SK-N-SH (cell line): ENCODE data around the gene AGL. TPM values are rescaled to one million over a fixed set of nuclear protein-coding genes. Genes with fewer than 3 reads are reported as not detected.
"Not testable (repeated sequence)": the region's sequence is repeated elsewhere in the genome, so short reads cannot be mapped to it uniquely, and the experiment has no call there.

Experiments
- CTCF ChIA-PET: fragments of 300-600, 350-600 bp; formaldehyde crosslinking; extraction: SDS; loops from one replicate; lab custom pipeline; 2021; lab: Yijun Ruan, JAX
- POLR2A ChIA-PET: fragments of 350-600 bp; sonication (Branson Sonifier 250); formaldehyde crosslinking; extraction: SDS; loops from one replicate; lab custom pipeline; 2020; ENCODE audit warnings: antibody characterized with exemption, inconsistent platforms; lab: Yijun Ruan, JAX
- DNase-seq: peaks from one replicate; pipeline ENCODE4 v3.0.0; 2012
- H2AFZ ChIP-seq: fragments of 200-600 bp; sonication (generic); 2 replicates; pipeline ENCODE4 v1.8.1; 2016; ENCODE audit warnings: antibody characterized with exemption, mild to moderate bottlenecking, low read depth
- H3F3A ChIP-seq: fragments of 200-600 bp; sonication (generic); replicated peaks from 2 replicates; pipeline ENCODE3; 2016; ENCODE audit warnings: antibody characterized with exemption, mild to moderate bottlenecking; ENCODE audit not compliant: insufficient read depth
- H3K27ac ChIP-seq, 2 experiments: fragments of 200-500 bp in 1 of 2; fragments of 200-600 bp in 1 of 2; sonication (Bioruptor generic) in 1 of 2; sonication (generic), shearing (Covaris generic) in 1 of 2; 2 replicates each; pipeline versions ENCODE4 v1.5.1 to v1.6.1; 2014 to 2016; ENCODE audit warnings: low read depth in 2 of 2, inconsistent platforms in 1 of 2, low read length in 1 of 2, mild to moderate bottlenecking in 1 of 2, mixed read lengths in 1 of 2
- H3K27me3 ChIP-seq: fragments of 200-600 bp; sonication (generic), shearing (Covaris generic); 2 replicates; pipeline ENCODE4 v1.6.1; 2016; ENCODE audit warnings: mixed run types; ENCODE audit not compliant: insufficient read depth
- H3K36me3 ChIP-seq, 2 experiments: fragments of 200-500 bp in 1 of 2; fragments of 200-600 bp in 1 of 2; sonication (Bioruptor generic) in 1 of 2; sonication (generic) in 1 of 2; replicated peaks in 1 of 2; 2 replicates each; pipeline versions ENCODE3 to v1.5.1; 2014 to 2016; ENCODE audit warnings: low read length in 1 of 2, mild to moderate bottlenecking in 1 of 2; ENCODE audit not compliant: insufficient read depth in 2 of 2, control insufficient read depth in 1 of 2
- H3K4me1 ChIP-seq, 2 experiments: fragments of 200-500 bp in 1 of 2; fragments of 200-600 bp in 1 of 2; sonication (Bioruptor generic) in 1 of 2; sonication (generic), shearing (Covaris generic) in 1 of 2; 2 replicates each; pipeline versions ENCODE4 v1.5.1 to v1.6.1; 2014 to 2016; ENCODE audit warnings: low read depth in 1 of 2, low read length in 1 of 2, mixed run types in 1 of 2; ENCODE audit not compliant: insufficient read depth in 2 of 2, control insufficient read depth in 1 of 2
- H3K4me2 ChIP-seq: fragments of 200-600 bp; sonication (generic), shearing (Covaris generic); 2 replicates; pipeline ENCODE4 v1.6.1; 2017; ENCODE audit warnings: mixed run types
- H3K4me3 ChIP-seq, 2 experiments: fragments of 200-500 bp in 1 of 2; fragments of 200-600 bp in 1 of 2; sonication (Bioruptor generic) in 1 of 2; sonication (generic), shearing (Covaris generic) in 1 of 2; 2 replicates each; pipeline versions ENCODE4 v1.5.1 to v1.8.1; 2014 to 2016; ENCODE audit warnings: low read depth in 2 of 2, inconsistent platforms in 1 of 2, low read length in 1 of 2, mild to moderate bottlenecking in 1 of 2, mixed read lengths in 1 of 2, moderate library complexity in 1 of 2
- H3K79me2 ChIP-seq: fragments of 200-600 bp; sonication (generic); 2 replicates; pipeline ENCODE4 v1.8.1; 2017; ENCODE audit warnings: mild to moderate bottlenecking; ENCODE audit not compliant: insufficient read depth
- H3K9ac ChIP-seq: fragments of 200-600 bp; sonication (generic); 2 replicates; pipeline ENCODE4 v1.6.1; 2017; ENCODE audit warnings: mixed run types
- H3K9me2 ChIP-seq: fragments of 200-600 bp; sonication (generic); 2 replicates; pipeline ENCODE4 v1.6.1; 2017; ENCODE audit warnings: mixed run types
- H3K9me3 ChIP-seq: fragments of 200-600 bp; sonication (generic); 2 replicates; pipeline ENCODE4 v1.6.1; 2017; ENCODE audit warnings: mixed run types, mild to moderate bottlenecking, moderate library complexity
- H4K20me1 ChIP-seq: fragments of 200-600 bp; sonication (generic); 2 replicates; pipeline ENCODE4 v1.6.1; 2017; ENCODE audit warnings: mild to moderate bottlenecking, mixed run types; ENCODE audit not compliant: insufficient read depth
- GABPA ChIP-seq: IDR thresholded peaks from 2 replicates; pipeline ENCODE4 v1.4.0; 2012; ENCODE audit warnings: low read depth, mild to moderate bottlenecking
- GATA2 ChIP-seq: sonication (generic); formaldehyde crosslinking; IDR thresholded peaks from 2 replicates; pipeline ENCODE4 v1.5.0; 2020; ENCODE audit warnings: mild to moderate bottlenecking, missing genetic modification reagents
- NFIC ChIP-seq: IDR thresholded peaks from 2 replicates; pipeline ENCODE4 v1.4.0; 2012; ENCODE audit warnings: borderline replicate concordance
- RXRA ChIP-seq: IDR thresholded peaks from 2 replicates; pipeline ENCODE4 v1.4.0; 2012; ENCODE audit warnings: low read depth, mild to moderate bottlenecking, borderline replicate concordance
- SIN3A ChIP-seq: IDR thresholded peaks from 2 replicates; pipeline ENCODE4 v1.6.1; 2012; ENCODE audit warnings: low read depth, mild to moderate bottlenecking, low read length, moderate library complexity, borderline replicate concordance
- SMC3 ChIP-seq: IDR thresholded peaks from 2 replicates; pipeline ENCODE4 v1.6.1; 2012; ENCODE audit warnings: low read depth, low read length, improper control_type of control experiment
- TCF12 ChIP-seq: IDR thresholded peaks from 2 replicates; pipeline ENCODE4 v1.4.0; 2012
- WGBS: methylation state at CpG from one replicate; pipeline ENCODE4 v1.1.6; 2017; ENCODE audit warnings: low lambda C conversion rate; 5-methylcytosine and 5-hydroxymethylcytosine counted together
- polyA plus RNA-seq, 3 experiments: library from polyadenylated mRNA; depleted of rRNA; stranded (reverse); fragments of >200 nt; gene quantifications; 2 replicates each; pipeline ENCODE4 v1.2.3, GENCODE V29; 2012
- TF ChIP-seq, protein P1 (sequence below): IDR thresholded peaks from 2 replicates; pipeline ENCODE4 v1.4.0; 2012; ENCODE audit warnings: low read depth, borderline replicate concordance
- TF ChIP-seq, protein P2 (sequence below): IDR thresholded peaks from 2 replicates; pipeline ENCODE4 v1.4.0; 2012; ENCODE audit warnings: low read depth
- TF ChIP-seq, protein P3 (sequence below): IDR thresholded peaks from 2 replicates; pipeline ENCODE4 v1.4.0; 2012; ENCODE audit warnings: low read depth, borderline replicate concordance
- TF ChIP-seq, protein P4 (sequence below): fragments of 150-350 bp; IDR thresholded peaks from 2 replicates; pipeline ENCODE4 v1.6.1; 2016; ENCODE audit warnings: mild to moderate bottlenecking, low read depth, low read length

AGL gene
- polyA plus RNA-seq, 1 of the 3 experiments (the other 2 are of a cell fraction) = 1.5 TPM

DNA sequence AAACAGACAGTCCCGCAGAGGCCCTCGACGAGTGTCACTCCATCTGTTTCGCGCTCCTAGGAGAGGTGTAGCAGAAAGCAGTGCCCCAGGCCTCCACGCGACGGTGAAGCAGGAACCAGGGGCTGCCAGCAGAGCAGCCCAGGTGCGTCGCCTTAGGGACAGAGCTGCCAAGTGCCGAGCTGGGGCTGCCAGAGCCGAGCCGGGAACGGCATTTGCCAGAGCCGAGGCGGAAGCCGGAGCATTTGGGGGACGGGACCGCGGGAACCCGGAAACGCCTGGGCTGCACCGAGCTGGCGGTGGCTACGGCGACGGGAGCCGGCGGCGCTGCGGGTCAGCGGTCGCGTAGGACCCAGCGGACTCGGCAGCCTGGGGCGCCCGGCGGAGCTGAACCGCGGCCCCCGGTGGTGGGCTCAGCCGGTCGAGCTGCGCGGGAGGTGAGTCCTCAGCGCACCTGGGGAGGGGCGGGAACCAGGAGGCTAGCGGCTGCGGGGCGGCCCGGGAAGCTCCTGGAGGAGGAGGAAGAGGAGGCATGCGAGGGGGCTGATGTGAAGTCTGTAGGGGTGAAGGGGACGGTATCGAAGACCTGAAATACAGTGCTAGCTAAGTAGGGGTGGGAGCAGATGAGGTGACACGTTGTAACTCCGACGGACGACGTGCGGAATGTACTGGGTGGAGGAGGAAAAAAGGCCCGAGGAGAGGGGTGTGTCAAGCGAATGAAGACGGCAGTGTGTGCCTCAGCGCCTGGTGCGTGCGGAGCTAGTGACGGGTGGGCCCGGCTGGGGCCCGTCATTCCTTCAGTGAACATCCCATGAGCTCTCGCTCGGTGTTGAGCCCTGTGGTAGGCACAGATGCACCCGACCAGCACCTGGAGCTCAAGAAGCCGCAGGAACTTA lies 119.8 kb downstream of the AGL start, which contains the start of gene SLC35A3 (continued):
- TF ChIP-seq, protein P1, sequence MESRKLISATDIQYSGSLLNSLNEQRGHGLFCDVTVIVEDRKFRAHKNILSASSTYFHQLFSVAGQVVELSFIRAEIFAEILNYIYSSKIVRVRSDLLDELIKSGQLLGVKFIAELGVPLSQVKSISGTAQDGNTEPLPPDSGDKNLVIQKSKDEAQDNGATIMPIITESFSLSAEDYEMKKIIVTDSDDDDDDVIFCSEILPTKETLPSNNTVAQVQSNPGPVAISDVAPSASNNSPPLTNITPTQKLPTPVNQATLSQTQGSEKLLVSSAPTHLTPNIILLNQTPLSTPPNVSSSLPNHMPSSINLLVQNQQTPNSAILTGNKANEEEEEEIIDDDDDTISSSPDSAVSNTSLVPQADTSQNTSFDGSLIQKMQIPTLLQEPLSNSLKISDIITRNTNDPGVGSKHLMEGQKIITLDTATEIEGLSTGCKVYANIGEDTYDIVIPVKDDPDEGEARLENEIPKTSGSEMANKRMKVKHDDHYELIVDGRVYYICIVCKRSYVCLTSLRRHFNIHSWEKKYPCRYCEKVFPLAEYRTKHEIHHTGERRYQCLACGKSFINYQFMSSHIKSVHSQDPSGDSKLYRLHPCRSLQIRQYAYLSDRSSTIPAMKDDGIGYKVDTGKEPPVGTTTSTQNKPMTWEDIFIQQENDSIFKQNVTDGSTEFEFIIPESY = no peak
- TF ChIP-seq SMC3 = peak; percentile 13; the same call in 1 of the 2 replicates
- TF ChIP-seq, protein P2, sequence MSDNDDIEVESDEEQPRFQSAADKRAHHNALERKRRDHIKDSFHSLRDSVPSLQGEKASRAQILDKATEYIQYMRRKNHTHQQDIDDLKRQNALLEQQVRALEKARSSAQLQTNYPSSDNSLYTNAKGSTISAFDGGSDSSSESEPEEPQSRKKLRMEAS = peak; percentile 72
- peak; percentile 89; the same call in 1 of the 2 replicates for TF ChIP-seq SIN3A
- TF ChIP-seq, protein P3, sequence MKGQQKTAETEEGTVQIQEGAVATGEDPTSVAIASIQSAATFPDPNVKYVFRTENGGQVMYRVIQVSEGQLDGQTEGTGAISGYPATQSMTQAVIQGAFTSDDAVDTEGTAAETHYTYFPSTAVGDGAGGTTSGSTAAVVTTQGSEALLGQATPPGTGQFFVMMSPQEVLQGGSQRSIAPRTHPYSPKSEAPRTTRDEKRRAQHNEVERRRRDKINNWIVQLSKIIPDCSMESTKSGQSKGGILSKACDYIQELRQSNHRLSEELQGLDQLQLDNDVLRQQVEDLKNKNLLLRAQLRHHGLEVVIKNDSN = peak; percentile 55; the same call in 1 of the 2 replicates

DNA sequence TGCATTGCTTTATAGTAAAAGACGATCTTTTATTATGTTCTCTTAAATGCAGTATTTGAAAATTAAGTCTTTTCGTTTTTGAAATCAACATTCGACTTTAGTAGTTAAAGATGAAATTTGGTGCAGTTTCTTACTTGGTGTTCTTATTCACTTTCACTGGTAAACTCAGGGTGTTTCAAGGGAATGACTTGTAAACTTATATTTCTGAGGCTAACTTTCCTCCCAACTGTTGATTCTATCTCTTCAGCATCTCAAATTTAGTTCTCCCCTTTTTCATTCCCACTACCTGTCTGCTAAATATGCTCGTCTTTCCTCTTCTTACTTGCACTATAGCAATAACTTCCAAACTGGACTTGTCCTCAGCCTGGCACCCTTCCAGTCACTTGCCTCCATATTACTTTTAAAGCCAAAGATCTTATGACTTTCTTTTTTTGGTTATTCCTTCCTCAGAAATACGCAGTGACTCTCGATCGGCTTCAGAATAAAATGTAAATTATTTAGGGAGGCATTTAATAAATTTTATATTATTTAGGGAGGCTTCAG lies 120.6 kb downstream of the AGL start:
- H3K4me1 ChIP-seq = peaks cover 5 to 6% of the 10 kb centered on the region in 2 experiments; a peak in 3 of 4 replicates
- DNase-seq = no peak
- peak overlapping the region; percentile 74 to 94 for H3K4me3 ChIP-seq
- no peak for TF ChIP-seq NFIC
- TF ChIP-seq GATA2 (CRISPR knock-in tag) = no peak
- no peak for TF ChIP-seq TCF12
- TF ChIP-seq GABPA = no peak
- TF ChIP-seq, protein P2 = no peak
- TF ChIP-seq, protein P4, sequence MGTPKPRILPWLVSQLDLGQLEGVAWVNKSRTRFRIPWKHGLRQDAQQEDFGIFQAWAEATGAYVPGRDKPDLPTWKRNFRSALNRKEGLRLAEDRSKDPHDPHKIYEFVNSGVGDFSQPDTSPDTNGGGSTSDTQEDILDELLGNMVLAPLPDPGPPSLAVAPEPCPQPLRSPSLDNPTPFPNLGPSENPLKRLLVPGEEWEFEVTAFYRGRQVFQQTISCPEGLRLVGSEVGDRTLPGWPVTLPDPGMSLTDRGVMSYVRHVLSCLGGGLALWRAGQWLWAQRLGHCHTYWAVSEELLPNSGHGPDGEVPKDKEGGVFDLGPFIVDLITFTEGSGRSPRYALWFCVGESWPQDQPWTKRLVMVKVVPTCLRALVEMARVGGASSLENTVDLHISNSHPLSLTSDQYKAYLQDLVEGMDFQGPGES = no peak
- no peak for TF ChIP-seq RXRA
- peak overlapping the region; percentile 88 for H3K4me2 ChIP-seq
- H3K27ac ChIP-seq = peak overlapping the region in 1 of 2 experiments; percentile 51; a peak in 1 of 4 replicates
- H3F3A ChIP-seq = peaks cover 16% of the 10 kb centered on the region
- H3K9ac ChIP-seq = peak overlapping the region; percentile 77
- ChIA-PET CTCF (no interaction called here), POLR2A (interaction anchor here (0.9 kb wide), 1 partner anchor 7 kb away, joined by 4 read pairs; no protein-coding TSS in a partner anchor)
- no peaks in the 10 kb centered on the region for H4K20me1 ChIP-seq
- WGBS = 56% methylated on average over 7 of the region's 7 CpGs
- H3K9me2 ChIP-seq = no peaks in the 10 kb centered on the region
- H3K36me3 ChIP-seq = peaks cover 4 to 10% of the 10 kb centered on the region in 2 experiments
- peak overlapping the region; percentile 82 for H2AFZ ChIP-seq
- H3K79me2 ChIP-seq = peaks cover 57% of the 10 kb centered on the region
- no peaks in the 10 kb centered on the region for H3K9me3 ChIP-seq
- H3K27me3 ChIP-seq = no peaks in the 10 kb centered on the region

DNA sequence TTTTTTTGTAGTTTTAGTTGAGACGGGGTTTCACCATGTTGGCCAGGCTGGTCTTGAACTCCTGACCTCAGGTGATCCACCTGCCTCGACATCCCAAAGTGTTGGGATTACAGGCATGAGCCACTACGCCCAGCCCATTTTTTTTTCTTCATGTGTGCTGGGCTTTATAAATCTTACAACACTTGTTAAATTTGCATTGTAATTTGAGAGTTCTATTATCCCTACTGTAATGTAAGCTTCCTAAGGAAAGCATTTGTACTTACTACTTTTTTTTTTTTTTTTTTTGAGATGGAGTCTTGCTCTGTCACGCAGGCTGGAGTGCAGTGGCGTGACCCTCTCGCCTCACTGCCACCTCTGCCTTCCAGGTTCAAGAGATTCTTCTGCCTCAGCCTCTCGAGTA lies 121.9 kb downstream of the AGL start:
- CTCF ChIA-PET = interaction anchor here (0.7 kb wide), 1 partner anchor 11 kb away, joined by 3 read pairs; no protein-coding TSS in a partner anchor
- H3K79me2 ChIP-seq = peaks cover 63% of the 10 kb centered on the region
- not testable (repeated sequence) for H4K20me1 ChIP-seq

More for the DNA sequence above, 121.9 kb downstream of the AGL start:
- peaks cover 16% of the 10 kb centered on the region for H3F3A ChIP-seq
- H2AFZ ChIP-seq, H3K9me3 ChIP-seq, H3K27me3 ChIP-seq, H3K9ac ChIP-seq, POLR2A ChIA-PET, H3K4me1 ChIP-seq, H3K9me2 ChIP-seq, DNase-seq: not testable (repeated sequence)
- 0 out of 2 replicates have a peak overlapping the region, but pooled peaks have one; percentile 27 for H3K4me2 ChIP-seq
- peak overlapping the region in 1 of 2 experiments; percentile 15; a peak in 1 of 4 replicates for H3K4me3 ChIP-seq
- peak overlapping the region in 1 of 2 experiments; percentile 51; a peak in 2 of 4 replicates for H3K27ac ChIP-seq
- H3K36me3 ChIP-seq = peaks cover 4 to 15% of the 10 kb centered on the region in 2 experiments
- WGBS = 94% methylated on average over 7 of the region's 7 CpGs
